ENCODE measurements around the gene ADCY4. TPM values are rescaled to one million over a fixed set of nuclear protein-coding genes. Genes with fewer than 3 reads are reported as not detected.
"Not testable (repeated sequence)": the region's sequence is repeated elsewhere in the genome, so short reads cannot be mapped to it uniquely, and the experiment has no call there.

Gene ADCY4
- total RNA-seq, 1 experiment from 2014 or later = 0.04 TPM

GRCh38 chr14:24329073-24329663 lies 5.7 kb downstream of the ADCY4 start:
- DNase-seq (no peak), ATAC-seq (no peak)
- ChIA-PET POLR2A (ENCODE audit: unreplicated experiment) (interaction anchor here (0.5 kb wide), 1 partner anchor 113 kb away, joined by 8 read pairs; the partner anchor contains the start of gene SDR39U1), CTCF (no interaction called here)
- BruUV-seq (replicated peaks) = no TSS peak
- H3K79me2 ChIP-seq (ENCODE audit: low read length) = no peaks in the 10 kb centered on the region
- no peaks in the 10 kb centered on the region for H3F3A ChIP-seq (ENCODE audit: low read length, unreplicated experiment)
- H3K4me3 ChIP-seq (ENCODE audit: low read length) = no peak overlapping the region
- H3K9ac ChIP-seq (ENCODE audit: low read length) = no peak overlapping the region
- no peak overlapping the region for H3K4me2 ChIP-seq (ENCODE audit: low read length)
- no peaks in the 10 kb centered on the region for H4K20me1 ChIP-seq (ENCODE audit: low read length)
- no peaks in the 10 kb centered on the region for H3K9me2 ChIP-seq (replicated peaks; ENCODE audit: low read length)
- H3K9me3 ChIP-seq (ENCODE audit: low read length) = no peaks in the 10 kb centered on the region
- no peaks in the 10 kb centered on the region for H3K27me3 ChIP-seq (ENCODE audit: low read length)
- peaks cover 5% of the 10 kb centered on the region; the same call in 1 of the 2 replicates for H3K4me1 ChIP-seq (ENCODE audit: insufficient read depth, low read length)
- intact Hi-C loops (cut with micrococcal nuclease) = no loop called here
- no peak for TF ChIP-seq EZH2 (IDR thresholded peaks at IDR 0.05; ENCODE audit: low read length, unreplicated experiment)
- no peak overlapping the region for H3K27ac ChIP-seq (ENCODE audit: low read length)
- H2AFZ ChIP-seq (ENCODE audit: low read length) = no peak overlapping the region
- H3K36me3 ChIP-seq (ENCODE audit: low read depth, low read length) = no peaks in the 10 kb centered on the region

GRCh38 chr14:24327914-24328313 lies 7.0 kb downstream of the ADCY4 start:
- BruUV-seq (replicated peaks); POLR2A ChIA-PET (ENCODE audit: unreplicated experiment); H3K79me2 ChIP-seq (ENCODE audit: low read length); H3K9me2 ChIP-seq (replicated peaks; ENCODE audit: low read length); ATAC-seq; H3F3A ChIP-seq (ENCODE audit: low read length, unreplicated experiment); H4K20me1 ChIP-seq (ENCODE audit: low read length); H3K4me2 ChIP-seq (ENCODE audit: low read length); H3K9ac ChIP-seq (ENCODE audit: low read length); H3K4me1 ChIP-seq (ENCODE audit: insufficient read depth, low read length); DNase-seq; H3K36me3 ChIP-seq (ENCODE audit: low read depth, low read length); H3K9me3 ChIP-seq (ENCODE audit: low read length); H2AFZ ChIP-seq (ENCODE audit: low read length); H3K27me3 ChIP-seq (ENCODE audit: low read length); H3K27ac ChIP-seq (ENCODE audit: low read length); H3K4me3 ChIP-seq (ENCODE audit: low read length): not testable (repeated sequence)
- CTCF ChIA-PET = interaction anchor here (0.6 to 1.2 kb wide), 2 partner anchors 75 to 102 kb away, joined by 3 read pairs; partner anchors contain the start of gene KHNYN
- TF ChIP-seq CTCF (conservative IDR thresholded peaks at IDR 0.05; ENCODE audit: low read depth, low read length) = peak; percentile 45
- intact Hi-C loops (cut with micrococcal nuclease) = loop anchor here (1.0 kb wide), 1 partner anchor 108 kb away; no protein-coding TSS in a partner anchor

GRCh38 chr14:24327303-24327702 lies 7.6 kb downstream of the ADCY4 start:
- no peak overlapping the region for H3K4me2 ChIP-seq (ENCODE audit: low read length)
- TF ChIP-seq CTCF (conservative IDR thresholded peaks at IDR 0.05; ENCODE audit: low read depth, low read length) (no peak), EZH2 (IDR thresholded peaks at IDR 0.05; ENCODE audit: low read length, unreplicated experiment) (no peak), EZH2phosphoT487 (IDR thresholded peaks at IDR 0.05; ENCODE audit: borderline replicate concordance, low read length) (no peak)
- no TSS peak for BruUV-seq (replicated peaks)
- H3K9me2 ChIP-seq (replicated peaks; ENCODE audit: low read length) = no peaks in the 10 kb centered on the region
- H3K36me3 ChIP-seq (ENCODE audit: low read depth, low read length) = no peaks in the 10 kb centered on the region
- H2AFZ ChIP-seq (ENCODE audit: low read length) = no peak overlapping the region
- H3K79me2 ChIP-seq (ENCODE audit: low read length) = no peaks in the 10 kb centered on the region
- ChIA-PET POLR2A (ENCODE audit: unreplicated experiment) (no interaction called here), CTCF (interaction anchor here (0.6 to 1.2 kb wide), 2 partner anchors 75 to 103 kb away, joined by 3 read pairs; partner anchors contain the start of gene KHNYN)
- no peaks in the 10 kb centered on the region for H3K9me3 ChIP-seq (ENCODE audit: low read length)
- H3K27ac ChIP-seq (ENCODE audit: low read length) = no peak overlapping the region
- H3F3A ChIP-seq (ENCODE audit: low read length, unreplicated experiment) = no peaks in the 10 kb centered on the region
- no peaks in the 10 kb centered on the region for H3K4me1 ChIP-seq (ENCODE audit: insufficient read depth, low read length)
- no peaks in the 10 kb centered on the region for H3K27me3 ChIP-seq (ENCODE audit: low read length)
- H3K4me3 ChIP-seq (ENCODE audit: low read length) = no peak overlapping the region
- intact Hi-C loops (cut with micrococcal nuclease) = no loop called here
- ATAC-seq (no peak), DNase-seq (no peak)
- no peak overlapping the region for H3K9ac ChIP-seq (ENCODE audit: low read length)
- no peaks in the 10 kb centered on the region for H4K20me1 ChIP-seq (ENCODE audit: low read length)
